ENCODE results near the gene MKI67. TPM values are rescaled to one million over a fixed set of nuclear protein-coding genes. Genes with fewer than 3 reads are reported as not detected.

The MKI67 gene
- total and polyA plus RNA-seq, 2 donors (not counting 1 experiment from before 2014, with no cell fraction given), result 0.36 to 0.47 TPM

DNA sequence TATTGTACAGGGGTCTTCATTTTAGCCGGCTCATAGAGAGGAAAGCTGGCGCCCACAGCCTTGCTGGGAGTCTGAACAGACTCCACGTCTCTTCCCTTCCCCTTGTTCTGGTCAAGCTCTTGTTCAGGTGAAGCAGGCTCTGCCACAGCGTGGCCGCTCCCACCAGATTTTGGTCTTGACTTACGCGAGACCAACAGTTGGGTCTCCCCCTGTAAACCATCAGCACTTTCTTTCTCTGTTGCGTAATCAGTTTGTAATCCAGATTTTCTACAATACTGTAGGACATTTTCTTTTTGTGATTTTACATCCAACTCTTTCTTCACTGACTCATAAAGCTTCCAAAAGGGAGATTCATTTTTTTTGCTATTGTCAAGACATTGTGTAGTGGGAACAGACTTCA is 10.9 kb downstream of the MKI67 start:
- Histone ChIP-seq H3K9me3 (ENCODE audit: control extremely low read depth in 1 of 3, control insufficient read depth in 2 of 3, insufficient read depth in 1 of 3, low read length in 2 of 3) (no peaks in the 10 kb centered on the region), H3K27ac (ENCODE audit: low read length in 2 of 2) (no peak overlapping the region), H4K20me1 (ENCODE audit: control insufficient read depth, insufficient read depth, low read length, poor library complexity, severe bottlenecking) (no peaks in the 10 kb centered on the region), H3K79me2 (ENCODE audit: control insufficient read depth, insufficient read depth, low read length) (peaks cover 12% of the 10 kb centered on the region), H3K4me2 (replicated peaks; ENCODE audit: low read depth, low read length, poor library complexity, severe bottlenecking) (no peak overlapping the region), H3K36me3 (replicated peaks in 1 of 2; ENCODE audit: control extremely low read depth in 1 of 2, control insufficient read depth in 1 of 2, extremely low read depth in 1 of 2, insufficient read depth in 2 of 2, low read length in 1 of 2) (no peaks in the 10 kb centered on the region), H3K9ac (ENCODE audit: low read length) (no peak overlapping the region), H3K27me3 (replicated peaks in 1 of 4; ENCODE audit: control extremely low read depth in 1 of 4, control insufficient read depth in 3 of 4, insufficient read depth in 4 of 4, low read length in 3 of 4) (no peaks in the 10 kb centered on the region), H3K4me3 (ENCODE audit: control extremely low read depth in 1 of 5, extremely low read depth in 1 of 5, insufficient read depth in 1 of 5, low read depth in 2 of 5, low read length in 4 of 5) (no peak overlapping the region), H3K4me1 (ENCODE audit: control insufficient read depth in 2 of 2, insufficient read depth in 2 of 2, low read length in 2 of 2) (no peaks in the 10 kb centered on the region), H2AFZ (ENCODE audit: insufficient read depth, low read depth, low read length, poor library complexity, severe bottlenecking) (no peak overlapping the region)
- POLR2A ChIA-PET, result no interaction called here
- ATAC-seq (ENCODE audit: low read depth) (no peak), DNase-seq (no peak)
- CTCF ChIA-PET, result no interaction called here
- Mint-ChIP-seq H3K27me3 (no peaks in the 10 kb centered on the region), H3K4me3 (no peak overlapping the region), H3K4me1 (no peaks in the 10 kb centered on the region), H3K27ac (no peak overlapping the region), H3K9me3 (ENCODE audit: insufficient read depth) (no peaks in the 10 kb centered on the region)
- TF ChIP-seq, protein P1, sequence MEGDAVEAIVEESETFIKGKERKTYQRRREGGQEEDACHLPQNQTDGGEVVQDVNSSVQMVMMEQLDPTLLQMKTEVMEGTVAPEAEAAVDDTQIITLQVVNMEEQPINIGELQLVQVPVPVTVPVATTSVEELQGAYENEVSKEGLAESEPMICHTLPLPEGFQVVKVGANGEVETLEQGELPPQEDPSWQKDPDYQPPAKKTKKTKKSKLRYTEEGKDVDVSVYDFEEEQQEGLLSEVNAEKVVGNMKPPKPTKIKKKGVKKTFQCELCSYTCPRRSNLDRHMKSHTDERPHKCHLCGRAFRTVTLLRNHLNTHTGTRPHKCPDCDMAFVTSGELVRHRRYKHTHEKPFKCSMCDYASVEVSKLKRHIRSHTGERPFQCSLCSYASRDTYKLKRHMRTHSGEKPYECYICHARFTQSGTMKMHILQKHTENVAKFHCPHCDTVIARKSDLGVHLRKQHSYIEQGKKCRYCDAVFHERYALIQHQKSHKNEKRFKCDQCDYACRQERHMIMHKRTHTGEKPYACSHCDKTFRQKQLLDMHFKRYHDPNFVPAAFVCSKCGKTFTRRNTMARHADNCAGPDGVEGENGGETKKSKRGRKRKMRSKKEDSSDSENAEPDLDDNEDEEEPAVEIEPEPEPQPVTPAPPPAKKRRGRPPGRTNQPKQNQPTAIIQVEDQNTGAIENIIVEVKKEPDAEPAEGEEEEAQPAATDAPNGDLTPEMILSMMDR (IDR thresholded peaks at IDR 0.05), result no peak
- TF ChIP-seq EZH2 (IDR thresholded peaks at IDR 0.05; ENCODE audit: borderline replicate concordance, insufficient read depth, low read depth, low read length, poor library complexity, severe bottlenecking), result no peak
- intact Hi-C loops (cut with micrococcal nuclease), result no loop called here
- WGBS (ENCODE audit: insufficient coverage), result 100% methylated on average over 7 of the region's 8 CpGs

DNA sequence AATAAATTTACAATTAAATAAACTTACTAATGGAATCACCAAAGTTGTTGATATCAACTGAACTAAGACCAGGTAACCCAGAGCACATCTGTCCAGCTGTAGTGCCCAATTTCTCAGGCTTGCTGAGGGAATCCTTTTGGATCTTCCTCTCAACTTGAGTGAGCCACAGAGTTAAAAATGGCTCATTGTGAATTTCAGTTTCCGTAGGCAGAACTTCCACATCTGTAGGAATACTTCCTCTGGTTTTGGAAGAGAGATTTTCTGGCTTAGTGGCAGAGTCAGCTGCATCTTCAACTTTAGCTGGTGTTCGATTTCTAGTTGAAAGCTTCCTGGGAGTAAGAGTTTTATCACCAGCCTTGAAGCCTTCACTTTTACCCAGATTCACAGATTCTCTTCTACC is 11.3 kb downstream of the MKI67 start:
- no peaks in the 10 kb centered on the region for H3K9me3 ChIP-seq (ENCODE audit: control extremely low read depth in 1 of 3, control insufficient read depth in 2 of 3, insufficient read depth in 1 of 3, low read length in 2 of 3)
- ATAC-seq (ENCODE audit: low read depth), result no peak
- H3K27me3 Mint-ChIP-seq, result no peaks in the 10 kb centered on the region
- no peaks in the 10 kb centered on the region for H4K20me1 ChIP-seq (ENCODE audit: control insufficient read depth, insufficient read depth, low read length, poor library complexity, severe bottlenecking)
- ChIA-PET CTCF (no interaction called here), POLR2A (no interaction called here)
- no peak for DNase-seq
- no peak overlapping the region for H3K9ac ChIP-seq (ENCODE audit: low read length)
- peaks cover 12% of the 10 kb centered on the region for H3K79me2 ChIP-seq (ENCODE audit: control insufficient read depth, insufficient read depth, low read length)
- H3K4me1 Mint-ChIP-seq, result no peaks in the 10 kb centered on the region
- no peaks in the 10 kb centered on the region for H3K27me3 ChIP-seq (replicated peaks in 1 of 4; ENCODE audit: control extremely low read depth in 1 of 4, control insufficient read depth in 3 of 4, insufficient read depth in 4 of 4, low read length in 3 of 4)
- no peak overlapping the region for H3K4me2 ChIP-seq (replicated peaks; ENCODE audit: low read depth, low read length, poor library complexity, severe bottlenecking)
- no peak overlapping the region for H3K4me3 ChIP-seq (ENCODE audit: control extremely low read depth in 1 of 5, extremely low read depth in 1 of 5, insufficient read depth in 1 of 5, low read depth in 2 of 5, low read length in 4 of 5)
- H3K36me3 ChIP-seq (replicated peaks in 1 of 2; ENCODE audit: control extremely low read depth in 1 of 2, control insufficient read depth in 1 of 2, extremely low read depth in 1 of 2, insufficient read depth in 2 of 2, low read length in 1 of 2), result no peaks in the 10 kb centered on the region
- no CpG with 5 or more reads among the region's 2 CpGs for WGBS (ENCODE audit: insufficient coverage)
- no peaks in the 10 kb centered on the region for H3K9me3 Mint-ChIP-seq (ENCODE audit: insufficient read depth)
- intact Hi-C loops (cut with micrococcal nuclease), result no loop called here
- H3K27ac Mint-ChIP-seq, result no peak overlapping the region
- H3K27ac ChIP-seq (ENCODE audit: low read length in 2 of 2), result no peak overlapping the region
- H2AFZ ChIP-seq (ENCODE audit: insufficient read depth, low read depth, low read length, poor library complexity, severe bottlenecking), result no peak overlapping the region
- H3K4me3 Mint-ChIP-seq, result no peak overlapping the region
- TF ChIP-seq, protein P1 (IDR thresholded peaks at IDR 0.05), result no peak
- TF ChIP-seq EZH2 (IDR thresholded peaks at IDR 0.05; ENCODE audit: borderline replicate concordance, insufficient read depth, low read depth, low read length, poor library complexity, severe bottlenecking), result no peak
- H3K4me1 ChIP-seq (ENCODE audit: control insufficient read depth in 2 of 2, insufficient read depth in 2 of 2, low read length in 2 of 2), result no peaks in the 10 kb centered on the region

Measured in B cell (primary cell).